Measurements from ENCODE around the gene STX10. TPM values are rescaled to one million over a fixed set of nuclear protein-coding genes. Genes with fewer than 3 reads are reported as not detected.

The STX10 gene
- total and polyA plus RNA-seq, 2 of the 4 experiments (the other 2 are of a cell fraction), result 64.9 to 82.0 TPM

DNA sequence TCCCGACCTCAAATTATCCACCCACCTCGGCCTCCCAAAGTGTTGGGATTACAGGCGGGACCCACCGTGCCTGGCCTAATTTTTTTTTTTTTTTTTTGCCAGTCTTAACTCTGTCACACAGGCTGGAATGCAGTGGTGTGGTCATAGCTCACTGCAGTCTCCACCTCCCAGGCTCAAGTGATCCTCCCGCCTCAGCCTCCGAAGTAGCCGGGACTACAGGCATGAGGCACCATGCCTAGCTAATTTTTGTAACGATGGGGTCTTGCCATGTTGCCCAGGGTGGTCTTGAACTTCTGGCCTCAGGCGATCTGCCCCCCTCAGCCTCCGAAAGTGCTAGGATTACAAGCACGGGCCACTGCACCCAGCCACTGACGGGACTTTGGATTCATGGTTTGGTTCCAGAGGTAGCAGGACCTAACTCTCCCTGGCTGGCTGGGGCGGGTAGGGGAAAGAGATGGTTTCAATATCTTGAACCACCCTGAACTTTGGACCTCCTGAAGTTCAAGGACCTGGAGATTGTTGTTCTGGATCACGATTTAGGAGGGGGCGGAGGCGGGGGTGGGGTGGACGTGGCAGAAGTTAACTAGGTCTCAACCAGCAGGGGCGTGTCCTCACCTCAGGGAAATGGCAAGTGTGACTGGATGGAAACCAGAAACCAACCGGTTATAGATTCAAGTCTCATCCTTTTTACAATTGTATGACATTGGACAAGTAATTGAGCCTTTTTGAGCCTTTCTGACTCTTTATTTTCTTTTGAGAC lies 40.8 kb upstream of the STX10 start:
- Histone ChIP-seq H3K56ac (ENCODE audit: extremely low read depth, insufficient read depth, low read length) (no peak overlapping the region), H3K36me3 (ENCODE audit: control insufficient read depth, insufficient read depth, low read length) (no peaks in the 10 kb centered on the region), H3K27ac (ENCODE audit: insufficient read depth, low read length) (no peak overlapping the region), H2BK120ac (ENCODE audit: low read depth, low read length) (no peak overlapping the region), H2BK20ac (ENCODE audit: low read depth, low read length) (no peak overlapping the region), H3K4me1 (ENCODE audit: control insufficient read depth, insufficient read depth, low read length) (no peaks in the 10 kb centered on the region), H2BK15ac (ENCODE audit: low read depth, low read length) (no peak overlapping the region), H4K20me1 (ENCODE audit: insufficient read depth, low read length) (no peaks in the 10 kb centered on the region), H3K23ac (ENCODE audit: low read depth, low read length) (no peak overlapping the region), H3K14ac (replicated peaks; ENCODE audit: low read depth, low read length) (no peak overlapping the region), H2AK9ac (replicated peaks; ENCODE audit: low read depth, low read length, poor library complexity) (no peak overlapping the region), H3K4ac (ENCODE audit: low read depth, low read length) (no peak overlapping the region), H4K8ac (ENCODE audit: low read depth in 2 of 2, low read length in 2 of 2) (no peak overlapping the region), H2AK5ac (ENCODE audit: low read depth, low read length) (no peak overlapping the region), H3K4me2 (ENCODE audit: low read depth, low read length) (no peak overlapping the region), H3K9ac (ENCODE audit: low read depth, low read length) (no peak overlapping the region), H4K91ac (ENCODE audit: insufficient read depth, low read depth, low read length) (no peak overlapping the region), H2BK5ac (ENCODE audit: low read depth, low read length, poor library complexity, severe bottlenecking) (no peak overlapping the region), H3K18ac (ENCODE audit: low read depth, low read length) (no peak overlapping the region), H3K79me1 (ENCODE audit: low read depth in 1 of 2, low read length in 2 of 2) (no peaks in the 10 kb centered on the region; a peak in 1 of 4 replicates), H3K9me3 (ENCODE audit: control insufficient read depth, insufficient read depth, low read length) (no peaks in the 10 kb centered on the region), H3K9me1 (ENCODE audit: insufficient read depth, low read length) (no peaks in the 10 kb centered on the region), H4K5ac (ENCODE audit: low read depth, low read length) (no peak overlapping the region), H3K4me3 (ENCODE audit: insufficient read depth, low read depth, low read length) (no peak overlapping the region), H2AFZ (replicated peaks; ENCODE audit: low read length, poor library complexity) (no peak overlapping the region), H3K27me3 (ENCODE audit: control insufficient read depth, insufficient read depth, low read length) (no peaks in the 10 kb centered on the region)
- in situ Hi-C loops (cut with MboI; ENCODE audit: low sequenced_read_pairs), result no loop called here
- TF ChIP-seq RAD21 (IDR thresholded peaks at IDR 0.05; ENCODE audit: low read length) (no peak), MXI1 (IDR thresholded peaks at IDR 0.05; ENCODE audit: borderline replicate concordance, low read depth, low read length) (no peak), CHD1 (IDR thresholded peaks at IDR 0.05; ENCODE audit: low read depth, low read length) (no peak), RFX5 (IDR thresholded peaks at IDR 0.05; ENCODE audit: low read depth, low read length) (no peak), RCOR1 (IDR thresholded peaks at IDR 0.05; ENCODE audit: insufficient replicate concordance, low read length) (no peak), FOS (IDR thresholded peaks at IDR 0.05; ENCODE audit: low read depth, low read length) (no peak), SMC3 (IDR thresholded peaks at IDR 0.05; ENCODE audit: low read depth, low read length) (no peak), MAZ (IDR thresholded peaks at IDR 0.05; ENCODE audit: borderline replicate concordance, low read depth, low read length) (no peak), POLR2A (IDR thresholded peaks at IDR 0.05; ENCODE audit: low read depth, low read length) (no peak)
- TF ChIP-seq, protein P1, sequence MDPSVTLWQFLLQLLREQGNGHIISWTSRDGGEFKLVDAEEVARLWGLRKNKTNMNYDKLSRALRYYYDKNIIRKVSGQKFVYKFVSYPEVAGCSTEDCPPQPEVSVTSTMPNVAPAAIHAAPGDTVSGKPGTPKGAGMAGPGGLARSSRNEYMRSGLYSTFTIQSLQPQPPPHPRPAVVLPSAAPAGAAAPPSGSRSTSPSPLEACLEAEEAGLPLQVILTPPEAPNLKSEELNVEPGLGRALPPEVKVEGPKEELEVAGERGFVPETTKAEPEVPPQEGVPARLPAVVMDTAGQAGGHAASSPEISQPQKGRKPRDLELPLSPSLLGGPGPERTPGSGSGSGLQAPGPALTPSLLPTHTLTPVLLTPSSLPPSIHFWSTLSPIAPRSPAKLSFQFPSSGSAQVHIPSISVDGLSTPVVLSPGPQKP (IDR thresholded peaks at IDR 0.05; ENCODE audit: borderline replicate concordance, low read depth, low read length), result no peak
- TF ChIP-seq, protein P2, sequence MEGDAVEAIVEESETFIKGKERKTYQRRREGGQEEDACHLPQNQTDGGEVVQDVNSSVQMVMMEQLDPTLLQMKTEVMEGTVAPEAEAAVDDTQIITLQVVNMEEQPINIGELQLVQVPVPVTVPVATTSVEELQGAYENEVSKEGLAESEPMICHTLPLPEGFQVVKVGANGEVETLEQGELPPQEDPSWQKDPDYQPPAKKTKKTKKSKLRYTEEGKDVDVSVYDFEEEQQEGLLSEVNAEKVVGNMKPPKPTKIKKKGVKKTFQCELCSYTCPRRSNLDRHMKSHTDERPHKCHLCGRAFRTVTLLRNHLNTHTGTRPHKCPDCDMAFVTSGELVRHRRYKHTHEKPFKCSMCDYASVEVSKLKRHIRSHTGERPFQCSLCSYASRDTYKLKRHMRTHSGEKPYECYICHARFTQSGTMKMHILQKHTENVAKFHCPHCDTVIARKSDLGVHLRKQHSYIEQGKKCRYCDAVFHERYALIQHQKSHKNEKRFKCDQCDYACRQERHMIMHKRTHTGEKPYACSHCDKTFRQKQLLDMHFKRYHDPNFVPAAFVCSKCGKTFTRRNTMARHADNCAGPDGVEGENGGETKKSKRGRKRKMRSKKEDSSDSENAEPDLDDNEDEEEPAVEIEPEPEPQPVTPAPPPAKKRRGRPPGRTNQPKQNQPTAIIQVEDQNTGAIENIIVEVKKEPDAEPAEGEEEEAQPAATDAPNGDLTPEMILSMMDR (conservative IDR thresholded peaks at IDR 0.05; ENCODE audit: low read depth, low read length), result no peak
- DNase-seq (no peak), ATAC-seq (ENCODE audit: low read depth) (no peak)
- ChIA-PET CTCF (interaction anchor here (0.7 kb wide), 1 partner anchor 11 kb away, joined by 5 read pairs; no protein-coding TSS in a partner anchor), POLR2A (ENCODE audit: unreplicated experiment) (no interaction called here)
- BruUV-seq (replicated peaks), result no TSS peak
- dilution Hi-C loops (cut with HindIII; ENCODE audit: low sequenced_read_pairs, unreplicated experiment), result no loop called here
- WGBS, 2 experiments (ENCODE audit: extremely low coverage in 2 of 2, insufficient read length in 1 of 2), result 93% methylated on average over 8 of the region's 19 CpGs; no CpG with 5 or more reads in 1 of the 2 experiments
- intact Hi-C loops (cut with micrococcal nuclease), result no loop called here

All from IMR-90 (cell line).